ENCODE results near the gene SHROOM2. TPM values are rescaled to one million over a fixed set of nuclear protein-coding genes. Genes with fewer than 3 reads are reported as not detected.

SHROOM2 gene
- total RNA-seq, 1 experiment from 2014 or later = 13.9 TPM

DNA sequence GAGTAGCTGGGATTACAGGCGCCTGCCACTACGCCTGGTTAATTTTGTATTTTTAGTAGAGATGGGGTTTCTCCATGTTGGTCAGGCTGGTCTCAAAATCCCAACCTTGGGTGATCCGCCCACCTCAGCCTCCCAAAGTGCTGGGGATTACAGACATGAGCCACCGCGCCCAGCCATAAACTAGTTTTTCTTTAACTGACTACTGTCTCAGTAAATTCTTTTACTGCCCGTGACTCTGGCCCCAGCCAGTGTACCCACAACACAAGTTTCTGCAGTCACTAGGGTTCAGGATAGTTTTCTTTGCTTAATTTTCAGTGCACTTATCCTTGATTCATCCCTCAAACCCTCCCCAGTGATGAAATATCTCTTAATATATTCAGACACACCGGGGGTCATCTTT is 8.3 kb downstream of the SHROOM2 start:
- DNase-seq = no peak
- no peak overlapping the region for H2AK5ac ChIP-seq (ENCODE audit: insufficient read length, low read length)
- no peak overlapping the region for H2AFZ ChIP-seq (ENCODE audit: low read length)
- no peak overlapping the region for H4K5ac ChIP-seq (ENCODE audit: insufficient read length, low read depth, low read length)
- peaks cover 33 to 51% of the 10 kb centered on the region in 2 experiments for H3K9me3 Mint-ChIP-seq
- H3K9ac ChIP-seq (ENCODE audit: extremely low read depth, insufficient read length, low read length) = no peak overlapping the region
- no peak overlapping the region for H2BK15ac ChIP-seq (ENCODE audit: low read depth, low read length)
- H3K79me2 ChIP-seq (ENCODE audit: insufficient read depth, low read length) = peaks cover 30% of the 10 kb centered on the region; the same call in 1 of the 2 replicates
- H3K4ac ChIP-seq (ENCODE audit: low read depth, low read length) = no peak overlapping the region
- H2BK20ac ChIP-seq (ENCODE audit: low read depth, low read length, poor library complexity, severe bottlenecking) = no peak overlapping the region
- H3K4me1 Mint-ChIP-seq = peaks cover 32 to 56% of the 10 kb centered on the region in 2 experiments
- H3K79me1 ChIP-seq (ENCODE audit: insufficient read depth, low read depth, low read length, poor library complexity, severe bottlenecking) = peaks cover 11% of the 10 kb centered on the region
- H4K91ac ChIP-seq (ENCODE audit: insufficient read length, low read depth, low read length) = no peak overlapping the region
- no peak overlapping the region for H3K56ac ChIP-seq (ENCODE audit: insufficient read length, low read depth, low read length)
- no peak overlapping the region for H3K14ac ChIP-seq (ENCODE audit: insufficient read depth, low read length)
- no peak overlapping the region for H2BK5ac ChIP-seq (ENCODE audit: insufficient read length, low read length)
- peaks cover 5 to 15% (median 10%) of the 10 kb centered on the region in 3 experiments for H3K36me3 Mint-ChIP-seq (ENCODE audit: insufficient read depth in 1 of 3, low read depth in 3 of 3)
- H3K4me3 Mint-ChIP-seq = no peak overlapping the region
- H3K27ac Mint-ChIP-seq = peak overlapping the region in 1 of 3 experiments; percentile 67; a peak in 2 of 7 replicates
- H3K18ac ChIP-seq (ENCODE audit: insufficient read length, low read depth, low read length) = no peak overlapping the region
- no peaks in the 10 kb centered on the region for H4K20me1 ChIP-seq (ENCODE audit: control insufficient read depth, insufficient read depth, insufficient read length)
- peaks cover 6% of the 10 kb centered on the region for H3K23me2 ChIP-seq (ENCODE audit: insufficient read length, low read depth, low read length, poor library complexity, severe bottlenecking)
- H2BK12ac ChIP-seq (ENCODE audit: insufficient read length, low read depth, low read length) = no peak overlapping the region
- TF ChIP-seq, protein P1, sequence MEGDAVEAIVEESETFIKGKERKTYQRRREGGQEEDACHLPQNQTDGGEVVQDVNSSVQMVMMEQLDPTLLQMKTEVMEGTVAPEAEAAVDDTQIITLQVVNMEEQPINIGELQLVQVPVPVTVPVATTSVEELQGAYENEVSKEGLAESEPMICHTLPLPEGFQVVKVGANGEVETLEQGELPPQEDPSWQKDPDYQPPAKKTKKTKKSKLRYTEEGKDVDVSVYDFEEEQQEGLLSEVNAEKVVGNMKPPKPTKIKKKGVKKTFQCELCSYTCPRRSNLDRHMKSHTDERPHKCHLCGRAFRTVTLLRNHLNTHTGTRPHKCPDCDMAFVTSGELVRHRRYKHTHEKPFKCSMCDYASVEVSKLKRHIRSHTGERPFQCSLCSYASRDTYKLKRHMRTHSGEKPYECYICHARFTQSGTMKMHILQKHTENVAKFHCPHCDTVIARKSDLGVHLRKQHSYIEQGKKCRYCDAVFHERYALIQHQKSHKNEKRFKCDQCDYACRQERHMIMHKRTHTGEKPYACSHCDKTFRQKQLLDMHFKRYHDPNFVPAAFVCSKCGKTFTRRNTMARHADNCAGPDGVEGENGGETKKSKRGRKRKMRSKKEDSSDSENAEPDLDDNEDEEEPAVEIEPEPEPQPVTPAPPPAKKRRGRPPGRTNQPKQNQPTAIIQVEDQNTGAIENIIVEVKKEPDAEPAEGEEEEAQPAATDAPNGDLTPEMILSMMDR (conservative IDR thresholded peaks at IDR 0.05) = no peak
- H3T11ph ChIP-seq (ENCODE audit: low read length) = no peak overlapping the region
- no peaks in the 10 kb centered on the region for H3K9me3 ChIP-seq (ENCODE audit: control insufficient read depth, low read depth, low read length)
- H3K4me1 ChIP-seq (ENCODE audit: insufficient read depth, low read length) = peaks cover 28% of the 10 kb centered on the region
- no peaks in the 10 kb centered on the region for H3K27me3 Mint-ChIP-seq (ENCODE audit: low read depth)
- WGBS (ENCODE audit: extremely low coverage, insufficient read length, low lambda C conversion rate) = no CpG with 5 or more reads among the region's 7 CpGs
- H3K4me2 ChIP-seq (ENCODE audit: insufficient read depth, insufficient read length, low read length) = no peak overlapping the region
- H3K23ac ChIP-seq (ENCODE audit: insufficient read length, low read depth, low read length) = no peak overlapping the region
- no peak overlapping the region for H4K8ac ChIP-seq (replicated peaks; ENCODE audit: insufficient read length, low read depth, low read length)
- H2BK120ac ChIP-seq (ENCODE audit: low read depth, low read length, poor library complexity, severe bottlenecking) = no peak overlapping the region
- no peaks in the 10 kb centered on the region for H3K27me3 ChIP-seq (ENCODE audit: insufficient read depth, low read length)
- H3K27ac ChIP-seq (ENCODE audit: insufficient read length, low read depth, low read length) = no peak overlapping the region
